PFSK-1 (cell line): ENCODE data around the gene LCN10.

Source experiments
- POLR2AphosphoS5 ChIP-seq: IDR thresholded peaks from 2 replicates; pipeline ENCODE4 v1.6.1; 2012; ENCODE audit warnings: low read depth, mild to moderate bottlenecking, control low read depth, low read length, moderate library complexity
- REST ChIP-seq, 2 experiments: IDR thresholded peaks; 2 replicates each; pipeline versions ENCODE4 v1.6.1 to v1.8.0; 2011 to 2012; ENCODE audit warnings: low read depth in 2 of 2, low read length in 2 of 2, control low read depth in 1 of 2, inconsistent platforms in 1 of 2, mild to moderate bottlenecking in 1 of 2, moderate library complexity in 1 of 2; ENCODE audit not compliant: insufficient read depth in 1 of 2
- SIN3A ChIP-seq: IDR thresholded peaks from 2 replicates; pipeline ENCODE4 v1.6.1; 2012; ENCODE audit warnings: mild to moderate bottlenecking, low read length, moderate library complexity, borderline replicate concordance; ENCODE audit not compliant: insufficient read depth

GRCh38 chr9:136759436-136760325, 16.9 kb upstream of the LCN10 start:
- TF ChIP-seq POLR2AphosphoS5, result no peak
- TF ChIP-seq REST (IDR thresholded peaks at IDR 0.05; ENCODE audit: insufficient read depth in 1 of 2, low read depth in 2 of 2, low read length in 2 of 2), result no peak
- TF ChIP-seq SIN3A, result no peak
